HG03025 (cell line): ENCODE data around the gene XYLB.
"Not testable (repeated sequence)": the region's sequence is repeated elsewhere in the genome, so short reads cannot be mapped to it uniquely, and the experiment has no call there.

Source experiments
- ATAC-seq: cut with Tn5 transposase; IDR thresholded peaks from one replicate; pipeline ENCODE4 v1.9.1; 2021; ENCODE audit warnings: mild to moderate bottlenecking, moderate library complexity; ENCODE audit not compliant: unreplicated experiment, low FRiP score

XYLB gene

DNA sequence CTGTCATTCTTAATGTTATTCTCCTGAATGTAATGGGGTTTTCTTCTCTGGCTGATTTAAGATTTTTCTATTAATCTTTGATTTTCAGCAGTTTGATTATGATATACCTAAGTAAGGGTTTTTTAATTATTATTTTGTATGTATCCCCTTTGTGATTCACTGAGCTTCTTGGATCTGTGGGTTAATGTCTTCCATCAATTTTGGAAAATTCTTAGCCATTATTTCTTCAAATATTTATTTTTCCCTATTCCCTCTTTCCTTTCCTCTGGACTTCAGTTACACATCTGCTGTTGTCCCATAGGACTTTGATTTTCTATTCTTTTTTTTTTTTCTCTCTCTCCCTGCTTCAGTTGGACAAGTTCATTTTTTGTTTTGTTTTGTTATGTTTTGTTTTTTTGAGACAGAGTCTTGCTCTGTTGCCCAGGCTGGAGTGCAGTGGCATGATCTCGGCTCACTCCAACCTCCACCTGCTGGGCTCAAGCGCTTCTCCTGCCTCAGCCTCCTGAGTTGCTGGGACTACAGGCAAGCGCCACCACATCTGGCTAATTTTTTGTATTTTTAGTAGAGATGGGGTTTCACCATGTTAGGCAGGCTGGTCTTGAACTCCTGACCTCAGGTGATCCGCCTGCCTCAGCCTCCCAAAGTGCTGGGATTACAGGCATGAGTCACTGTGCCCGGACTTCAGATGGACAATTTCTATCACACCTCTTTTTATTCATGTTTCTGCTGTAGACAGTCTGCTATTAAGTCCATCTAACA is 40.6 kb downstream of the XYLB start:
- ATAC-seq = no peak

DNA sequence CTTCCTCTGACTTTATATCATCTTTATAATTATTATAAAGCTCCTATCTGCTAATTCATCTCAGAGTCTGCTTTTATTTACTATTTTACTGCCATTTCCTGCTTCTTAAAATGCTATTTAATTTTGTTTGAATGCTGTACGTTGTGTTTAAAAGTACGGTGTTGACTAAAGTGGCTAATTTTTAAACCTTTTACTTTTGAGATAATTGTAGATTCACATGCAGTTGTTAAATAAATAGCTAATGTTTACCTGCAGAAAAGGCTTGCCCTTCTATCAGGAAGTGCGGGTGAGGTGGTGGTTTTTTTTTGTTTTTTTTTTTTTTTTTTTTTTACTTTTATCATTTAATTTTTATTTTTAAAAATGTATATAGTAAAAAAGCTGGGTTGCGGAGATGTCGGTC is 41.3 kb downstream of the XYLB start:
- no peak for ATAC-seq

DNA sequence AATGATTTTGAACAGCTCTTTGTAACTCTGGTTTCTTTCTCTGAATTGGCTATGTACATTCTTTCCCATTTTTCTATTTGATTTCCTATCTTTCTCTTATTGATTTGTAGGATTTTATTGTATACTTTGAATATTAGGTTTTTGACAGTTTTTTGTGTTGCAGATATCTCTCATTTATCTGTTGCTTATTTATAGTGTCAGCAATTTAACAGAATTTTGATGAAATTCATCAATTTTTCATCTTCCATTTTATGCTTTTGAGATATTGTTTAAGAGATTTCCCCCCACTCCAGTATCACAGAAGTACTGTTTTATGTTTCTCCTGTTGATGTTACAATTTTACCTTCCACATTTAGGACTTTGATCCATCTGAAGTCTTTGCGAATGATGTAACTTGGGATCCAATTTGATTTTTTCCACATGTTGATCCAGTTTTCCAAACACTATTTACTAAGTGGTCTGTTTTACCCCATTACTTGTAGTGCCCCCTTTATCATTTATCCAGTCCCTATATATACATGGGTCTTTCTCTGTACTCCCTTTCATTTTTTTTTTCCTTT is 46.1 kb downstream of the XYLB start:
- ATAC-seq = no peak

DNA sequence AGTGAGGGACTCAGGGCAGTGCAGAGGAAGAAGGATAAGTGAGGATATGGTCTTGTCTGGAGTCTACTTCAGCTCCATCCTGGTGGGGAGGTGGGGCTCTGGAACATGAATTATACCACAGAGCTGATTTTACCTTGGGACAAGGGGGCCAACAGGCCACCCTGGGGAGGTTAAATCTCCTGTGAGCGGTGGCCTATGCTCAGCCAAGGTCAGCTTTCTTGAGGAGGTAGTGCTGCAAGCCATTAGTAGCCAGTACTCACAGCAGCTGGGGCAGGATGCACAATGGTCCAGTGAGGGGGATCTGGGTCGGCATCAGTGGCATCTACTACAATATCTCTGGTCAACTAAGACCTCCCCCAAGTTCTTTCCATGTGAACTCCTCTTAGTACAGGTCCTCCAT is 49.7 kb downstream of the XYLB start:
- ATAC-seq = no peak

DNA sequence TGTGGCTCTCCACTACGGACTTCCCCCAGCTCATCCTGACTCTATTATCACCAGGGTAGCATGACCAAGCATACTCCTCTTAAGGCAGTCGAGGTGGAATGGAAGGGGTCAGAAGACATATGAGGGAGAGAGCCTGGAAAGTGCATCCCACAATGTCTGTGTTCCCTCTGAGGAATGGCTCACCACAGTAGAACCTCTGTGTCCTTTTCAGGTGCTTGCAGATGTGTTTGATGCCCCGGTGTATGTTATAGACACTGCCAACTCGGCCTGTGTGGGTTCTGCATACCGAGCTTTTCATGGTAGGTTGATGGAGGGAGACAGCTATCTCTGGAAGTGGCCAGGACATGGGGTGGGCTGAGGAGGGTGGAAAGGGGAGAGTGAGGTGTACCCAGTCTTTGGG is 50.3 kb downstream of the XYLB start:
- ATAC-seq = no peak

DNA sequence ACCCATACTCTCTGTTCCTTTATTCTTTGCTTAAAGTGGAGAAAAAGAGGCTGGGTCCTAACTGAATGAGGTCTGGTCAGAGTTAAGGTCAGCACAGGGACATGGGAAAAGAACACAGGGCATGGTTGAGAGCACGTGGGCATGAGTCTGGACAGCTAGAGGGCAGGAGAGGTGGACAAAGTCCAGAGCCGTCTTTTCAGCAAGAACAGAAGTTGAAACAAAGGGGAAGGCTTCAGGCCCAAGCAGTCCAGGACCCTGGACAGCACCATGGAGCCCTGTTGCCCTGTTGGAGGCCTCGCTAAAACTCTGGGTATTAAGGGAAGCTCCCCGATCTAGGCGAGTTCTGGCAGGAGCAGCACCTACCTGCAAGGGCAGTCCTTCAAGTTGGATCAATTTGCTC is 50.7 kb downstream of the XYLB start:
- no peak for ATAC-seq

DNA sequence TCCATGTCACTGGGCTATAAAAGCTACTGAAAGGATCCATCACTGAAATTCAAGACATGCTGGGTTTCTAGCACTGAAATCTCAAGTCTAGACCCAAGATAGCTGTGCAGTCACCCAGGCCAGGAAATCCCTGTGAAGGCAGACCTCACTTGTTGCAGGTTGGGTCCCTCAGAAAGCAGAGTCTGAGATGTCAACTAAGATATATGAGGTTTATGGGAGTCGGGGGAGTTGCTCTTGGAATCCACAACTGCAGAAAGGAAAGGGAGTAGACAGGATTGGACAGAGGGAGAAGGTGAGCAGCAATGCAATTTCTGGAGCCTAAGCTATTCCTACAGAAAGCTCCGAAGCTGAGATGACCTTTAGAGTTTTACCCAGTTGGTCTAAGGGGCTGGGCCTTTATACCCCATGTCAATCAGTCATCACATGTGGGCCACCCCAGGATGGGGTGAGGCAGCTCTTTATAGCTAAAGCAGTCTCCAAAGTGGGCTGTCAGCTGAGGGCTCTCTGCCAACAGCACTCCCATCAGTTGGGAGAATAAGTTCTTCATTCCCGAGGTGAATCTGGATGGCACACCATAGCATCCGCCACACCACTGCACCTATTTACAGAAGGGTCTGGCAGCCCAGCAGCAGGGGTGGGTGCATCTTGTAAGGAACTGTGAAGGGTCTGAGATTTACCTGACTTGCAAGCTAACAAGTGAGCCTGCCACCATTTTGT is 54.8 kb downstream of the XYLB start:
- no peak for ATAC-seq

DNA sequence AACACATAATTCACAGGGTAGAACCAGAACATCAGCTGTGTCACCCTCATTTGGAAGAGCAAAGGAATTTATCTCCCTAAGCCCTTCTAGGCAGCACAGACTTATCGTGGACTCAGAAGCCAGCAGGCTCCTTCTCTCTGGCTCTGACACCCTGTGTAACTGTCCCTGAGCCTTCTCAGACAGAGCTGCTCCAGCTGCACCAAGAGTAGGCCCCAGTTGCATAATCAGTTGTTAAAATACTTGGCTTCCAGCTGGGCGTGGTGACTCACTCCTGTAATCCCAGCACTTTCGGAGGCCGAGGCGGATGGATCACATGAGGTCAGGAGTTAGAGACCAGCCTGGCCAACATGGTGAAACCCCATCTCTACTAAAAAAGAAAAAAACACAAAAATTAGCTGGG is 57.7 kb downstream of the XYLB start:
- no peak for ATAC-seq

DNA sequence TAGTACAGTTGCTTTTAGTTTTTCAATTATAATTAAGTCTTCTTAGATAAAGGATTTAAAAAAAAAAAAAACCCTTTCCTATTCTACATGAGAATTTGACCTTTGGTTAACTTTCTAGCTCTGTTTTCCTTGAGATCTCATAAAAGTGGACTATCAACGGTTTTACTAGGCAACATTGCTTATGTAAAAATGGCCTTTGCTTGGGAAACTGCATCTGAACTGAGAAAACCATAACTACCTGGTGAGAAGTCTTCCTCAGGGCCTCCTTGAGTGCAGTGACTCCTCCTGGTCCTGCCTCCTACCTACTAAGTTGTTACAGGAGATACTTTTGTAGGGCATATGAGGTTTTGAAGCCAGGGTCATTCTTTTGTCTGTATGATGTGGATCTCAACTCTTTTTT is 65.0 kb downstream of the XYLB start:
- no peak for ATAC-seq

DNA sequence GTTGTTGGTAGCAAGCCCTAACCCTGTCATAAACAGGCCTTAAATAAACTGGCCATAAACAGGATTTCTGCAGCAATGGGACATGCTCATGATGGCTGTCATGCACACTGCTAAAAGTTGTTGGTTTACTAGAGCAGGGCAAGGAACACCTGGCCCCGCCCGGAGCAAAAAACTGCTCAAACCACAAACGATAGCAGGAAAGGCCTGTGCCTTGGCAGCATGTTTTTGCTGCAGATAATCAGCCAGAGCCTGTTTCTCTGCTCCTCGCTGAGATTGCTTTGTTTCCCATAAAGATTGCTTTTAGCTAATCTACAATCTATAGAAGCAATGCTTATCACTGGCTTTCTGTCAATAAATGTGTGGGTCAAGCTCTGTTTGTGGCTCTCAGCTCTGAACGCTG is 74.2 kb downstream of the XYLB start:
- ATAC-seq = not testable (repeated sequence)

DNA sequence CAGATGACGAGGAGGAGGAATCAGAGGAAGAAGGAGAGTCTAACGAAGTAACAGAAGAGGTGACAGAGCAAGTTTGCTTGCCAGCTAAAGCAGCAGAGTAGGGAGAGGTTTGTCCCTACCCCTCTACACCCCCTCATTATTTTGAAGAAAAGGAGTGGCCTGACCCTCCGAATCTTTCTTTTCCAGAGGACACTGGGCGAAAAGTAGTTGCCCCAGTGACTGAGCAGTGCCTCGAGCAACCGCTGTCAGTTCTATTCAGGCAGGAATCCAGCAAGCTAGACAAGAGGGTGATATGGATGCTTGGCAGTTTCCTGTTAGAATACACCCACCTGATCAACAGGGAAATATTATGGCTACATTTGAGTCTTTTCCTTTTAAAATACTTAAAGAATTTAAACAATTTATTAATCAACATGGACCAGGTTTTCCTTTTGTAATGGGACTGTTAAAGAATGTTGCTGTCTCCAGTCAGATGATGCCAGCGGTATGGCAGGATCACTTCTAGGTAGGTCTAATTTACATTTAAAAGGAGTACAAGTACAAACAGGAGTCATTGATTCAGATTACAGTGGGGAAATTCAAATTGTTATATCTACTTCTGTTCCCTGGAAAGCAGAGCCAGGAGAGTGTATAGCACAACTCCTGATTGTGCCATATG is 75.2 kb downstream of the XYLB start:
- ATAC-seq = no peak

DNA sequence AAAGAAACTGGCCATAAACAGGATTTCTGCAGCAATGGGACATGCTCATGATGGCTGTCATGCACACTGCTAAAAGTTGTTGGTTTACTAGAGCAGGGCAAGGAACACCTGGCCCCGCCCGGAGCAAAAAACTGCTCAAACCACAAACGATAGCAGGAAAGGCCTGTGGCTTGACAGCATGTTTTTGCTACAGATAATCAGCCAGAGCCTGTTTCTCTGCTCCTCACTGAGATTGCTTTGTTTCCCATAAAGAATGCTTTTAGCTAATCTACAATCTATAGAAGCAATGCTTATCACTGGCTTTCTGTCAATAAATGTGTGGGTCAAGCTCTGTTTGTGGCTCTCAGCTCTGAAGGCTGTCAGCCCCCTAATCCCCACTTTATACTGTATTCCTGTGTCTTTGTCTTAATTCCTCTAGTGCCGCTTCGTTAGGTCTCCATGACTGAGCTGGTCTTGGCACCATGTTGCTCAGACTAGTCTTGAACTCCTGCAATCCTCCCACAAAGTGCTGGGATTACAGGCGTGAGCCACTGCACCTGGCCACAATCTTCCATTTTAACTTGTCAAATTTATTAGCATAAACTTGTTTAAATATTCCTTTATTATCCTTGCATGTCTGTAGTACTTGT is 80.3 kb downstream of the XYLB start:
- ATAC-seq = not testable (repeated sequence)

DNA sequence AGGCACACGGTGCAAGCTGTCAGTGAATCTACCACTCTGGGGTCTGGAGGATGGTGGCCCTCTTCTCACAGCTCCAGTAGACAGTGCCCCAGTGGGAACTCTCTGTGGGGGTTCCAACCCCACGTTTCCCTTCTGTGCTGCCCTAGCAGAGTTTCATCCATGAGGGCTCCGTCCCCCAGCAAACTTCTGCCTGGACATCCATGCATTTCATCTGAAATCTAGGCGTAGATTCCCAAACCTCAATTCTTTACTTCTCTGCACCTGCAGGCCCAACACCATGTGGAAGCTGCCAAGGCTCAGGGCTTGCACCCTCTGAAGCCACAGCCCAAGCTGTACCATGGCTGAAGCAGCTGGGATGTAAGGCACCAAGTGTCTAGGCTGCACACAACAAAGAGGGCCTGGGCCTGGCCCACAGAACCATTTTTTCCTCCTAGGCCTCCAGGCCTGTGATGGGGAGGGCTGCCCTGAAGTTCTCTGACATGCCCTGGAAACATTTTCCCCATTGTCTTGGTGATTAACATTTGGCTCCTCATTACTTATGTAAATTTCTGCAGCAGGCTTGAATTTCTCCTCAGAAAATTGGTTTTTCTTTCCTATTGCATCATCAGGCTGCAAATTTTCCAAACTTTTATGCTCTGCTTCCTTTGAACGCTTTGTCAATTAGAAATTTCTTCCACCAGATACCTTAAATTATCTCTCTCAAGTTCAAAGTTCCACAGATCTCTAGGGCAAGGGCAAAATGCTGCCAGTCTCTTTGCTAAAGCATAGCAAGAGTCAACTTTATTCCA is 86.5 kb downstream of the XYLB start:
- ATAC-seq = not testable (repeated sequence)

DNA sequence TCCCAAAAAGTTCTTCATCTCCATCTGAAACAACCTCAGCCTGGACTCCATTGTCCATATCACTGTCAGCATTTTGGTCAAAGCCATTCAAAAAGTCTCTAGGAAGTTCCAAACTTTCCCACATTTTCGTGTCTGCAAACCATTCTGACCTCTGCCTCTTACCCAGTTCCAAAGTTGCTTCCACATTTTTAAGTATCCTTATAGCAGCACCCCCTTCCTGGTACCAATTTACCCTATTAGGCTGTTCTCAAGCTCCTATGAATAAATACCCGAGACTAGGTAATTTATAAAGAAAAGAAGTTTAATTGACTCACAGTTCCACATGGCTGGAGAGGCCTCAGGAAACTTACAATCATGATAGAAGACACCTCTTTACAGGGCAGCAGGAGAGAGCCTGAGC is 87.1 kb downstream of the XYLB start:
- ATAC-seq = not testable (repeated sequence)

DNA sequence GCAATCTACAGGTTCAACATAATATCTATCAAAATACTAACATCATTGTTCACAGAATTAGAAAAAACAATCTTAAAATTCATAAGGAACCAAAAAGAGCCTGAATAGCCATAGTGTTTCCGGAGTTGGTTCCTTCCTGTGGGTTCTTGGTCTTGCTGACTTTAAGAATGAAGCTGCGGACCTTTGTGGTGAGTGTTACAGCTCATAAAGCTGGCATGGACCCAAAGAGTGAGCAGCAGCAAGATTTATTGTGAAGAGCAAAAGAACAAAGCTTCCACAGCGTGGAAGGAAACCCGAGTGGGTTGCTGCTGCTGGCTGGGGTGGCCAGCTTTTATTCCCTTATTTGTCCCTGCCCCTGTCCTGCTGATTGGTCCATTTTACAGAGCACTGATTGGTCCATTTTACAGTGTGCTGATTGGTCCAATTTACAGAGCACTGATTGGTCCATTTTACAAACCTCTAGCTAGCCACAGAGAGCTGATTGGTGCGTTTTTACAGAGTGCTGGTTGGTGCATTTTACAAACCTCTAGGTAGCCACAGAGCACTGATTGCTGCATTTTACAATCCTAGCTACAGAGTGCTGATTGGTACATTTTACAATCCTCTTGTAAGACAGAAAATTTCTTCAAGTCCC is 92.0 kb downstream of the XYLB start:
- ATAC-seq = not testable (repeated sequence)

DNA sequence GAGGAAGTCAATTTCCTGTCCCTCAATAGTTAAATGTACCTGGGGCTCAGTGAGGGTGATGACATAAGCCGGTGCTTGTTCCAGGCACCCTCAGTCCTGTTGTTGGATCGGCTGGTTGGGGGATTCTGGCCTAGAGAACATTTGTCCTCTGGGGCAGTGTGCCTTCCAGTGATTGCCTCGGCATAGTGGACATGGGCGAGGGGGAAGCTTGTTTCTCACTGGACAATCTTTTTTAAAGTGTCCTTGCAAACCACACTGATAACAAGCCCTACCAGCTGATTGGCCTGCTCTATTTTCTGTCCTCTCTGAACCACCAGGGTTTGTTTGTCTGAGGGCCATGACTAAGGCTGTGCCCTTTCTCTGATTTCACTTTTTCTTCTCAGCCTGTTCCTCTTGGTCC is 96.6 kb downstream of the XYLB start:
- not testable (repeated sequence) for ATAC-seq

DNA sequence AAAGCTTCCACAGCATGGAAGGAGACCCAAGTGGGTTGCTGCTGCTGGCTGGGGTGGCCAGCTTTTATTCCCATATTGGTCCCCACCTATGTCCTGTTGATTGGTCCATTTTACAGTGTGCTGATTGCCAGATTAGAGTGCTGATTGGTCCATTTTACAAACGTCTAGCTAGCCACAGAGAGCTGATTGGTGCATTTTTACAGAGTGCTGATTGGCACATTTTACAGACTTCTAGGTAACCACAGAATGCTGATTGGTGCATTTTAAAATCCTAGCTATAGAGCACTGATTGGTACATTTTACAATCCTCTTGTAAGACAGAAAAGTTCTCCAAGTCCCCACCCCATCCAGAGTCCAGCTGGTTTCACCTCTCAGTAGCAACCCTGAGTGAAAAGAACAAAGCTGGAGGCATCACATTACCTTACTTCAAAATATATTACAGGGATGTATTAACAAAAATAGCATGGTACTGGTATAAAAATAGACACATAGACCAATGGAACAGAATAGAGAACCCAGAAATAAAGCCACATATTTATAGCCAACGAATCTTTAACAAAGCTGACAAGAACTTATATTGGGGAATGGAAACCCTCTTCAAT is 99.6 kb downstream of the XYLB start:
- no peak for ATAC-seq

DNA sequence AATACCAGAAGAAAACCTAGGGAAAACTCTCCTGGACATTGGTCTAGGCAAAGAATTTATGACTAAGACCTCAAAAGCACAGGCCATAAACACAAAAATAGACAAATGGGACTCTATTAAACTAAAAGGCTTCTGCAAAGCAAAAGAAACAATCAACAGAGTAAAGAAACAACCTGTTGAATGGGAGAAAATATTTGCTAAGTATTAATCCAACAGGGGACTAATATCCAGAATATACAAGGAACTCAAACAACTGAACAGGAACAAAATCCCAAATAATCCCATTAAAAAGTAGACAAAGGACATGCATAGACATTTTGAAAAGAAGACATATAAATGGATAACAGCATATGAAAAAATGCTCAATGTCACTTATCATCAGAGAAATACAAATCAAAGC is 100.2 kb downstream of the XYLB start:
- no peak for ATAC-seq

DNA sequence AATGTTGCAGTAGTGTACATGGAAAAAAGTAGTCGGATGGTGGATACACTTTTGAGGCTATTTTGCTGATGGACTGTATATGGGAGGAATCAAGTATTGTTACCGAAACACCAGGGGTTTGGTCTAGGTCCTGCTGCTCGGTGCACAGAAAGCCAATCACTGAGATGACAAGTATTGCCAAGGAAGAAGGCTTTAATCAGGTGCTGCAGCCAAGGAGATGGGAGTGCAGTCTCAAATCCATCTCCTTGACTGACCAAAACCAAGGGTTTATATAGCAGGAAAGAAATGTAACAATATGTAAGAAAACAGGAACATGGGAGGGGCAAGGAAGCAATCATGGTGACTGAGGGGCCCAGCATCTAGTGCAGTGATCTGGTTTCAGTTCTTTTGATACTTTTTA is 104.3 kb downstream of the XYLB start:
- no peak for ATAC-seq
